Measurements from ENCODE around the gene SNX32. TPM values are rescaled to one million over a fixed set of nuclear protein-coding genes. Genes with fewer than 3 reads are reported as not detected.

Gene SNX32
- total and polyA plus RNA-seq, 2 of the 13 experiments (the other 11 are each of a cell fraction or from before 2014, with no cell fraction given), result 0.09 to 0.34 TPM

- TF ChIP-seq HNF1B (CRISPR knock-in tag; IDR thresholded peaks at IDR 0.05) (peak; percentile 82), ZNF275 (CRISPR knock-in tag; IDR thresholded peaks at IDR 0.05; ENCODE audit: borderline replicate concordance) (peak; percentile 23; the same call in 1 of the 2 replicates), ZNF558 (CRISPR knock-in tag; IDR thresholded peaks at IDR 0.05; ENCODE audit: borderline replicate concordance) (no peak), TEAD2 (CRISPR knock-in tag; IDR thresholded peaks at IDR 0.05) (no peak), ZNF367 (CRISPR knock-in tag; IDR thresholded peaks at IDR 0.05; ENCODE audit: borderline replicate concordance) (no peak), ZNF580 (CRISPR knock-in tag; IDR thresholded peaks at IDR 0.05; ENCODE audit: borderline replicate concordance, low read depth) (peak; percentile 15; the same call in 1 of the 2 replicates), DZIP1 (CRISPR knock-in tag; IDR thresholded peaks at IDR 0.05) (no peak), ZNF260 (CRISPR knock-in tag; IDR thresholded peaks at IDR 0.05; ENCODE audit: borderline replicate concordance, low read depth) (no peak), ZNF326 (CRISPR knock-in tag; IDR thresholded peaks at IDR 0.05; ENCODE audit: borderline replicate concordance) (no peak), ZNF576 (CRISPR knock-in tag; IDR thresholded peaks at IDR 0.05) (no peak), TEF (CRISPR knock-in tag; IDR thresholded peaks at IDR 0.05) (no peak), CBX1 (IDR thresholded peaks at IDR 0.05; ENCODE audit: low read depth) (no peak), ZNF563 (CRISPR knock-in tag; IDR thresholded peaks at IDR 0.05) (no peak), ZNF451 (CRISPR knock-in tag; IDR thresholded peaks at IDR 0.05) (no peak), ZNF883 (CRISPR knock-in tag; IDR thresholded peaks at IDR 0.05; ENCODE audit: not compliant biosample characterization) (peak; percentile 40), LCORL (IDR thresholded peaks at IDR 0.05) (no peak), LCORL (CRISPR knock-in tag; IDR thresholded peaks at IDR 0.05) (peak; percentile 91), SNAPC5 (CRISPR knock-in tag; IDR thresholded peaks at IDR 0.05; ENCODE audit: borderline replicate concordance) (0 out of 2 replicates have a peak, but pooled peaks have one; percentile 14), E2F1 (CRISPR knock-in tag; IDR thresholded peaks at IDR 0.05) (no peak), ZMAT5 (CRISPR knock-in tag; IDR thresholded peaks at IDR 0.05; ENCODE audit: borderline replicate concordance, low read depth) (no peak)
These were observed 54.5 kb downstream of the SNX32 start, which contains the start of gene FIBP (continued) for GRCh38 chr11:65888163-65888814.
